Chondrocyte (in vitro differentiated cells): ENCODE results near the gene DCST1. TPM values are rescaled to one million over a fixed set of nuclear protein-coding genes. Genes with fewer than 3 reads are reported as not detected.

Experiments used
- DNase-seq: peaks from one replicate; pipeline ENCODE4 v3.0.0; 2021; ENCODE audit warnings: mixed read lengths, low spot score
- H3K27ac Mint-ChIP-seq: one replicate; pipeline ENCODE4 v1.8.0; 2021; ENCODE audit warnings: mild to moderate bottlenecking, moderate library complexity, mixed read lengths; ENCODE audit not compliant: unreplicated experiment
- H3K27me3 Mint-ChIP-seq: 2 replicates; pipeline ENCODE4 v1.8.0; 2021; ENCODE audit warnings: low read depth, mixed read lengths
- H3K36me3 Mint-ChIP-seq: 2 replicates; pipeline ENCODE4 v1.8.0; 2021; ENCODE audit warnings: low read depth, mixed read lengths
- H3K4me1 Mint-ChIP-seq: 2 replicates; pipeline ENCODE4 v1.8.0; 2021; ENCODE audit warnings: low read depth, mild to moderate bottlenecking, mixed read lengths
- H3K4me3 Mint-ChIP-seq: one replicate; pipeline ENCODE4 v1.8.0; 2021; ENCODE audit warnings: mild to moderate bottlenecking, moderate library complexity, mixed read lengths; ENCODE audit not compliant: unreplicated experiment
- H3K9me3 Mint-ChIP-seq: 2 replicates; pipeline ENCODE4 v1.8.0; 2021; ENCODE audit warnings: low read depth, mixed read lengths
- CTCF ChIP-seq: fragments of 200-600 bp; sonication (generic); IDR thresholded peaks from 2 replicates; pipeline ENCODE4 v1.5.0; 2021; ENCODE audit warnings: antibody characterized with exemption, mild to moderate bottlenecking, moderate library complexity
- total RNA-seq: library from RNA; stranded (reverse); gene quantifications from 3 replicates; pipeline ENCODE4 v1.2.1, GENCODE V29; 2021

DCST1 gene
- total RNA-seq, 1 donor from 2014 or later: not detected

DNA sequence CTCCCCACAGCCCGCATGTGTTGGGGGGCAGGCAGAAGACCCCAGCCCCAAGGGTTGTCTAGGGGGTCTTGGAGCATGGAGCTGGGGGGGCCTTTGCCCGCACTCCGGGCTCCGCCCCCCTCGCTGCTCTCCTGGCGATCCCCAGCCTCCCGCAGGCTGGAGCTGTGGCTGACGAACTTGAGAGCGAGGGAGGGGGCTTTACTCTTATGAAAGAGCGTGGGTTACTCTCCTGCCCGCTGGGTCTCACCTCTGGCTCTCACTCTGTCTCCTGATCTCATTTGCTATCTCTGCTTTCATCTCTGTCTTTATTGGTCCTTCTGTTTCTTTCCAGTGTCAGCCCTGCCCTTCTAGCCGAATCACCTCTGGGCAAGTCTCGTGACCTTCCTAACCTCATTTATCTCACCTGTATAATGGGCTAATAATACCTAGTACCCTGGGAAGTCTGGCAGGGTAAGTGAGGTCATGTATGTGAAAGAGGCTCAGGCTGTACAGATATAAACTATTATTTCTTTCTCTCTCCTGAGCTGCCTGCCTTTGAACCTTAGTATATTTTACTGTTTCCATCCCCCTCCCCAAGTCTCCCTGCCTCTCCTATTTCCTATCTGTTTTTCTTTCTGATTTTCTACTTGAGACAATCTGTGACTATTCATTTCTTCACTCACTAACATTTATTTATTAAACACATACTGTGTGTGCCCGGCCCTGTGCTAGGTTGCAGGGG is 30.6 kb downstream of the DCST1 start:
- Mint-ChIP-seq H3K4me3 (peak overlapping the region; percentile 78), H3K4me1 (peaks cover 34% of the 10 kb centered on the region), H3K27ac (peak overlapping the region; percentile 73), H3K36me3 (peaks cover 6% of the 10 kb centered on the region), H3K9me3 (no peaks in the 10 kb centered on the region), H3K27me3 (no peaks in the 10 kb centered on the region)
- TF ChIP-seq CTCF: no peak
- DNase-seq: no peak

GRCh38 chr1:155064832-155065429 is 31.3 kb downstream of the DCST1 start:
- no peaks in the 10 kb centered on the region for H3K27me3 Mint-ChIP-seq
- no peak for TF ChIP-seq CTCF
- peak overlapping the region; percentile 78 for H3K4me3 Mint-ChIP-seq
- H3K27ac Mint-ChIP-seq: peak overlapping the region; percentile 15
- H3K9me3 Mint-ChIP-seq: no peaks in the 10 kb centered on the region
- H3K4me1 Mint-ChIP-seq: peaks cover 34% of the 10 kb centered on the region
- no peak for DNase-seq
- H3K36me3 Mint-ChIP-seq: peaks cover 6% of the 10 kb centered on the region

GRCh38 chr1:155066777-155067176 is 33.2 kb downstream of the DCST1 start:
- no peaks in the 10 kb centered on the region for H3K9me3 Mint-ChIP-seq
- no peak for DNase-seq
- TF ChIP-seq CTCF: no peak
- no peak overlapping the region for H3K27ac Mint-ChIP-seq
- H3K4me1 Mint-ChIP-seq: peaks cover 38% of the 10 kb centered on the region
- H3K36me3 Mint-ChIP-seq: peaks cover 4% of the 10 kb centered on the region
- H3K4me3 Mint-ChIP-seq: no peak overlapping the region
- H3K27me3 Mint-ChIP-seq: no peaks in the 10 kb centered on the region

GRCh38 chr1:155068599-155068998 is 35.0 kb downstream of the DCST1 start:
- Mint-ChIP-seq H3K9me3 (no peaks in the 10 kb centered on the region), H3K27ac (no peak overlapping the region), H3K4me3 (no peak overlapping the region), H3K27me3 (no peaks in the 10 kb centered on the region), H3K4me1 (peaks cover 23% of the 10 kb centered on the region), H3K36me3 (peaks cover 4% of the 10 kb centered on the region)
- TF ChIP-seq CTCF: no peak
- DNase-seq: no peak

DNA sequence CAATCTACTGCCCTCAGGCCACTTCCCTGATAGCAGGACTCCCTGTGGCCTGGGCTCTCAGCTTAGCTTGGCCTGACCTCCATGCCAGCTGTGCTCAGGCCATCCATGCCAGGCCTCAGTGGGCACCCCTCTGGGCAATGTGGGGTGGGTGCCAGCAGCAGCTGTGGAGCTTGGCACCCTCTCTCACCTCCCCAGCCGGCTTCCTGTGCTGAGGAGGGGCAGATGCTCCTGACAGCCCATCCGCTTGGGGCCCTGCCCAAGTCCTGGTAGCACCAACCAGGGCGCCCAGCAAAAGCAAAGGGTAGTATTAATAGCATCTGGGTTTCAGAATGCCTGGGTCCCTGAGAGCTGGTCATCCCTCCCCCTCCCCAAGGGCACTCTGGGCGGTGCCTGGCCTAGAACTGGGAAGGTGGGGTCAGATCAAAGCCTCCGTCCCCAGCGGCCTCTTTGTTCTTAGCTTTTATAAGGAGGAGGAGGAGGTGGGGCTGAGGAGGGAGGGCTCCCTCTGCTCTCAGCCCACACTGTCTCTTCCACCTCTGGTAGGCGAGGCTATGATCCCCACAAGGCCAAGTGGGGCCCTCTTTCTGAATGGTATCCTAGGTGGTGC is 36.0 kb downstream of the DCST1 start:
- H3K27ac Mint-ChIP-seq: no peak overlapping the region

More for the DNA sequence above, 36.0 kb downstream of the DCST1 start:
- H3K4me3 Mint-ChIP-seq: no peak overlapping the region
- H3K27me3 Mint-ChIP-seq: no peaks in the 10 kb centered on the region
- H3K4me1 Mint-ChIP-seq: peaks cover 18% of the 10 kb centered on the region
- H3K36me3 Mint-ChIP-seq: peaks cover 4% of the 10 kb centered on the region
- H3K9me3 Mint-ChIP-seq: no peaks in the 10 kb centered on the region
- no peak for TF ChIP-seq CTCF
- DNase-seq: no peak
